Activated T-cell treated with anti-CD3 and anti-CD28 coated beads, Interleukin-2, amount 50 U/mL, for 48 hours (primary cell): Measurements from ENCODE around the gene GRK2.
A peak's percentile ranks its signal among the peaks of the same experiment; 100 is the strongest.
"Not testable (repeated sequence)": the region's sequence is repeated elsewhere in the genome, so short reads cannot be mapped to it uniquely, and the experiment has no call there.

Experiments
- DNase-seq, 2 experiments: peaks; one replicate each; pipeline ENCODE4 v3.0.0-alpha.2; 2020

Gene GRK2

GRCh38 chr11:67316882-67317204 lies 50.6 kb downstream of the GRK2 start:
- DNase-seq: no peak

GRCh38 chr11:67317205-67317887 lies 51.1 kb downstream of the GRK2 start:
- peak; percentile 99 to 100 for DNase-seq

- DNase-seq: no peak
Measured at GRCh38 chr11:67317888-67318555, 51.7 kb downstream of the GRK2 start.

- not testable (repeated sequence) for DNase-seq
Measured at GRCh38 chr11:67318876-67319275, 52.6 kb downstream of the GRK2 start.

DNA sequence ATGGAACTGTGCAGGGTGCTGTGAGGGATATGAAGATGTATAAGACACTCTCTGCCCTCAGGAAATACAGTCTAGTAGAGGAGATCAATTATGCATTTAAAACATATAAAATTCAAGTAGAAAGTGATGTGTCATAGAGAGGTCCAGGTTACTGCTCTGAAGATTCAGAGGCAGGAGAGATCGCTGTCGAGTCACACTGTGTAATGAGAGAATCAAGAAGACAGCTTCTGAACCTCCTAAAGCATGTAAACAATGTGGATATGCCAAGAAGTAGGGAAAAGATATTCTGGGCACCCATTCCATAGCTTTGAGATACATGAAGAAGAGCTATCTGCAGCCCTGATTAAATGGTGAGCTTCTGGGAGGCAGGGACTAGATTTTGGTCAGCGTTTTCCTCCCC lies 53.7 kb downstream of the GRK2 start:
- DNase-seq: no peak

- no peak for DNase-seq
Measured at GRCh38 chr11:67320691-67321090, 54.4 kb downstream of the GRK2 start.

GRCh38 chr11:67321313-67321871 lies 55.1 kb downstream of the GRK2 start:
- no peak for DNase-seq

- DNase-seq: no peak
Measured at GRCh38 chr11:67322049-67322448, 55.8 kb downstream of the GRK2 start.

GRCh38 chr11:67323526-67323925 lies 57.3 kb downstream of the GRK2 start:
- DNase-seq: no peak

- no peak for DNase-seq
Measured at GRCh38 chr11:67332081-67332691, 65.9 kb downstream of the GRK2 start.
